Peyer's patch (tissue), 4 donors: ENCODE data around the gene HLCS. TPM values are rescaled to one million over a fixed set of nuclear protein-coding genes. Genes with fewer than 3 reads are reported as not detected.
"Not testable (repeated sequence)": the region's sequence is repeated elsewhere in the genome, so short reads cannot be mapped to it uniquely, and the experiment has no call there.

Experiments used
- DNase-seq, 3 donors: peaks; one replicate each; pipeline ENCODE4 v3.0.0-alpha.2; 2017 to 2019
- H3K27ac ChIP-seq, 4 donors: fragments of 200-600 bp; sonication (generic); one replicate each; pipeline ENCODE4 v1.5.1; 2016 to 2019
- H3K27me3 ChIP-seq, 2 donors: fragments of 200-600 bp; sonication (generic); one replicate each; pipeline ENCODE4 v1.5.1; 2019
- H3K36me3 ChIP-seq, 3 donors: fragments of 200-600 bp; sonication (generic); one replicate each; pipeline ENCODE4 v1.5.1; 2016 to 2019
- H3K4me1 ChIP-seq, 4 donors: fragments of 200-600 bp; sonication (generic); one replicate each; pipeline ENCODE4 v1.5.1; 2016 to 2019
- H3K4me3 ChIP-seq, 4 donors: fragments of 200-600 bp; sonication (generic); 1 replicate in 3 of 4; 2 replicates in 1 of 4; pipeline ENCODE4 v1.5.1; 2016 to 2019; ENCODE audit warnings: mild to moderate bottlenecking in 1 of 4
- H3K9me3 ChIP-seq, 4 donors: fragments of 200-600 bp; sonication (generic); one replicate each; pipeline ENCODE4 v1.5.1; 2016 to 2019; ENCODE audit warnings: mild to moderate bottlenecking in 1 of 4
- POLR2A ChIP-seq, 2 donors: fragments of 450-650 bp; IDR thresholded peaks; one replicate each; pipeline ENCODE4 v1.5.1; 2017; ENCODE audit warnings: antibody characterized with exemption in 2 of 2, mild to moderate bottlenecking in 2 of 2, moderate library complexity in 2 of 2
- total RNA-seq, 4 donors: library from RNA; depleted of rRNA; stranded (reverse); fragments of >200 nt; gene quantifications; one replicate each; pipeline ENCODE4 v1.1.0, GENCODE V29; 2016
- TF ChIP-seq, protein P1 (sequence below), 6 experiments: fragments of 450-650 bp in 4 of 6; fragments of 200-600 bp in 2 of 6; sonication (generic) in 1 of 6; IDR thresholded peaks; one replicate each; pipeline ENCODE4 v1.5.1; 2017 to 2019; ENCODE audit warnings: antibody characterized with exemption in 6 of 6, mild to moderate bottlenecking in 3 of 6, moderate library complexity in 1 of 6

The HLCS gene
- total RNA-seq, 4 donors from 2014 or later, result 14.9 to 27.9 (median 24.3) TPM

DNA sequence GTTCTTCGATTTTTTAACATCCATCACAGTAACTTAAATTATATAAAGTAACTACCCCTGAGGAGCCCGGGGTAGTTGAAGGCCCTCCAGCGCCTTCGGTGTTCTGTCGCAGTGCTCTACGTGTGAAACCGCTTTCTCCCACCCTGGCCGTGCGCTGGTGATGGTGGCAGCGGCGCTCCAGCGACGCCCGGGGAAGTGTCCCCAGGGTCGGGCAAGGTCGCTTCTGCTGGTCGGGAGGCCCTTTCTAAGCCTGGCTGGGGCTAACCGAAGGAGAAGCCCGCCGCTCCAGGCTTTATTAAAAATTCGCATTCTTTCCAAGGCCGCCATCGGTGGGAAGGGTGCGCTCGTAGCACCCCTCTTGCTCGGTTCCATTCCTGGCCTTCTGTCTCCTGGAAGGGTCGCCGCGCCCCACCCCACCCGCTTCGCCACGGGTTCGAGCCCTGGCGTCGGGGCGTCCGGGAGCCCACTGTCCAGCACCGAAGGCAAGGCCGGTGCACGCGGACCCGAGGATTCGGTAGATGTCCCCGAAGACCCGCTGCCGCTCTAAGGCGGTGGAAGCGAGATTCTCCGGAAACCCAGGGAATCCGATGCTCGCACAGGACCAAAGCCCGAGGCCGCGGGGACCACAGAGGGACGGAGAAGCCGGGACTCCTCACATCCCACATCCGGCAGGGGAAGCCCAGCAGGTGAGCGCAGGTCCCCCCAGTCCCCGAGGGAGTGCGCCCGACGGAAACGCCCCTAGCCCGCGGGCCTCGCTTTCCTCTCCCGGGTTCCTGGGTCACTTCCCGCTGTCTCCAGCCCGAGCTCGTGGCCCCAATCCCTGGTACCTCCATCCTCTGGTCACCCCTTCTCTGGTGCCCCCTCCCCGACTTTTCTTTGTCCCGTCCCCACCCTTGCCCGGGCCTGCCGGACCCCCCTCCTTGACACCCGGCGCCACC lies 39.3 kb upstream of the HLCS start:
- Histone ChIP-seq H3K4me3 (peak overlapping the region; percentile 25 to 61 (median 47)), H3K27ac (no peak overlapping the region), H3K36me3 (no peaks in the 10 kb centered on the region), H3K4me1 (peaks cover 0 to 14% (median 9%) of the 10 kb centered on the region in 4 donors), H3K27me3 (peaks cover 0 to 13% of the 10 kb centered on the region in 2 donors), H3K9me3 (no peaks in the 10 kb centered on the region)
- no peak for TF ChIP-seq POLR2A (IDR thresholded peaks at IDR 0.05)
- TF ChIP-seq, protein P1, sequence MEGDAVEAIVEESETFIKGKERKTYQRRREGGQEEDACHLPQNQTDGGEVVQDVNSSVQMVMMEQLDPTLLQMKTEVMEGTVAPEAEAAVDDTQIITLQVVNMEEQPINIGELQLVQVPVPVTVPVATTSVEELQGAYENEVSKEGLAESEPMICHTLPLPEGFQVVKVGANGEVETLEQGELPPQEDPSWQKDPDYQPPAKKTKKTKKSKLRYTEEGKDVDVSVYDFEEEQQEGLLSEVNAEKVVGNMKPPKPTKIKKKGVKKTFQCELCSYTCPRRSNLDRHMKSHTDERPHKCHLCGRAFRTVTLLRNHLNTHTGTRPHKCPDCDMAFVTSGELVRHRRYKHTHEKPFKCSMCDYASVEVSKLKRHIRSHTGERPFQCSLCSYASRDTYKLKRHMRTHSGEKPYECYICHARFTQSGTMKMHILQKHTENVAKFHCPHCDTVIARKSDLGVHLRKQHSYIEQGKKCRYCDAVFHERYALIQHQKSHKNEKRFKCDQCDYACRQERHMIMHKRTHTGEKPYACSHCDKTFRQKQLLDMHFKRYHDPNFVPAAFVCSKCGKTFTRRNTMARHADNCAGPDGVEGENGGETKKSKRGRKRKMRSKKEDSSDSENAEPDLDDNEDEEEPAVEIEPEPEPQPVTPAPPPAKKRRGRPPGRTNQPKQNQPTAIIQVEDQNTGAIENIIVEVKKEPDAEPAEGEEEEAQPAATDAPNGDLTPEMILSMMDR (IDR thresholded peaks at IDR 0.05), result no peak
- DNase-seq, result peak in 1 of 3 donors; percentile 53

DNA sequence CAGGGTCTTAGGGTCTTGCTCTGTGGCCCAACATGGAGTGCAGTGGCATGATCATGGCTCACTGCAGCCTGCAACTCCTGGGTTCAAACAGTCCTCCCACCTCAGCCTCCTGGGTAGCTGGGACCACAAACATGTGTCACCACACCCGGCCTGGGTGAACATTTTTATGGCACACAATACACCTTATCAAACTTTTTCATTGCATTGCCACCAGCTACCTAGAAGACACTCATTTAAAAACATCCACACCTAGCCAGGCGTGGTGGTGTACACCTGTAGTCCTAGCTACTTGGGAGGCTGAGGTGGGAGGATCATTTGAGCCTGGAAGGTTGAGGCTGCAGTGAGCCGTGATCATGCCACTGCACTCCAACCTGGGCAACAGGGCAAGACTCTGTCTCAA lies 37.4 kb upstream of the HLCS start:
- H3K4me3 ChIP-seq, DNase-seq: not testable (repeated sequence)

DNA sequence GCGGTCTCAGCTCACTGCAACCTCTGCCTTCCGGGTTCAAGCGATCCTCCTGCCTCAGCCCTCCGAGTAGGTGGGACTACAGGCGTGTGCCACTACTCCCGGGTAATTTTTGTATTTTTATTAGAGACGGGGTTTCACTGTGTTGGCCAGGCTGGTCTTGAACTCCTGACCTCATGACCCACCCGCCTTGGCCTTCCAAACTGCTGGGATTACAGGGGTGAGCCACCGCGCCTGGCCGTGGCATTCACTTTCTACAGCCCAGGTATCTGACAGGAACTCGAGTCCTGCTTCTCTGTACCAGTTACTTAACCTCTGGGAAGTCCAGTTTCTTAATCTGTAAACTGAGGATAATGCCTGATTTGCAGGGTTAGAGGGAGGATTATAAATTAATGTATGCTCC lies 36.4 kb upstream of the HLCS start:
- not testable (repeated sequence) for DNase-seq, H3K36me3 ChIP-seq, H3K27ac ChIP-seq, H3K4me3 ChIP-seq, H3K9me3 ChIP-seq
- peaks cover 0 to 13% of the 10 kb centered on the region in 2 donors for H3K27me3 ChIP-seq
- H3K4me1 ChIP-seq, result peaks cover 0 to 14% (median 4%) of the 10 kb centered on the region in 4 donors

More for the DNA sequence above, 37.4 kb upstream of the HLCS start:
- H3K9me3 ChIP-seq, H3K36me3 ChIP-seq, H3K27ac ChIP-seq: not testable (repeated sequence)
- H3K4me1 ChIP-seq, result peaks cover 0 to 14% (median 4%) of the 10 kb centered on the region in 4 donors
- peaks cover 0 to 13% of the 10 kb centered on the region in 2 donors for H3K27me3 ChIP-seq

DNA sequence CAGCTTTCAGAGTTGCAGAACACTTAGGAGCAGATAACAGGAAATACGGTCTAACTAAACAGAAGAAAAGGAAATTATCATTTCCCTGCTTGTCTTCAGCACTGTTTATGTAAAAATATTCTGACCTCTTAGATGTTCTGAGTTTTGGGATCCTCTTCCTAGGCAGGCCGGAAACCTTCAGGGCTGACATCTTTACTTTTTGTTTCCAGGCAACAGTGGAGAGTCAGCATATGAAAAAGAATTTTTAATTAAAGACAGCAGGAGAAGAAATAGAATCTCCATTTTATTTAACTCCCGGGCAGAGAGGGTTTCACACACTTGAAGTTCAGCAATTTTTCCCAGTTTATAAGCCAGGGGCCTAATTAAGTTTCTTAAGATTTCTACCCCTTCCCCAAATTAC lies 35.0 kb upstream of the HLCS start:
- DNase-seq, result no peak
- H3K27ac ChIP-seq, result no peak overlapping the region
- H3K9me3 ChIP-seq, result no peaks in the 10 kb centered on the region
- TF ChIP-seq, protein P1 (IDR thresholded peaks at IDR 0.05), result no peak
- no peak for TF ChIP-seq POLR2A (IDR thresholded peaks at IDR 0.05)
- peaks cover 0 to 6% (median under 1%) of the 10 kb centered on the region in 4 donors for H3K4me1 ChIP-seq
- peaks cover 0 to 6% of the 10 kb centered on the region in 2 donors for H3K27me3 ChIP-seq
- H3K36me3 ChIP-seq, result no peaks in the 10 kb centered on the region
- no peak overlapping the region for H3K4me3 ChIP-seq

DNA sequence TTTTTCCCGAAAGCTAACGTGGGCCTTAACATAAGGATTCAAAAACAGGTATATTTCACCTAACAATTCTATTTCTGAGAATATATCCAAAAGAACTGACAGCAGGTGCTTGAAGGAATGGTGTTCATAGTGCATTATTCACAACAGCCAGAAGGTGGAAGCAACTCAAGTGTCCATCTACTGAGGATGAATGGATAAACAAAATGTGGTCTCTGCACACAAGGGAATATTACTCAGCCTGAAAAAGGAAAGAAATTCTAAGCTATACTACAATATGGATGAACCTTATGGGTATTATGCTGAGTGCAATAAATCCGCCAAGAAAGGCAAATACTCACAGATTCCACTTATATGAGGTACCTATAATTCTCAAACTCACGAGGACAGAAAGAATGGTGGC lies 33.9 kb upstream of the HLCS start:
- Histone ChIP-seq H3K9me3 (no peaks in the 10 kb centered on the region), H3K4me3 (no peak overlapping the region), H3K4me1 (no peaks in the 10 kb centered on the region), H3K27me3 (no peaks in the 10 kb centered on the region), H3K27ac (no peak overlapping the region), H3K36me3 (no peaks in the 10 kb centered on the region)
- no peak for DNase-seq
- TF ChIP-seq, protein P1 (IDR thresholded peaks at IDR 0.05), result peak in 1 of 6 experiments; percentile 8
- no peak for TF ChIP-seq POLR2A (IDR thresholded peaks at IDR 0.05)

DNA sequence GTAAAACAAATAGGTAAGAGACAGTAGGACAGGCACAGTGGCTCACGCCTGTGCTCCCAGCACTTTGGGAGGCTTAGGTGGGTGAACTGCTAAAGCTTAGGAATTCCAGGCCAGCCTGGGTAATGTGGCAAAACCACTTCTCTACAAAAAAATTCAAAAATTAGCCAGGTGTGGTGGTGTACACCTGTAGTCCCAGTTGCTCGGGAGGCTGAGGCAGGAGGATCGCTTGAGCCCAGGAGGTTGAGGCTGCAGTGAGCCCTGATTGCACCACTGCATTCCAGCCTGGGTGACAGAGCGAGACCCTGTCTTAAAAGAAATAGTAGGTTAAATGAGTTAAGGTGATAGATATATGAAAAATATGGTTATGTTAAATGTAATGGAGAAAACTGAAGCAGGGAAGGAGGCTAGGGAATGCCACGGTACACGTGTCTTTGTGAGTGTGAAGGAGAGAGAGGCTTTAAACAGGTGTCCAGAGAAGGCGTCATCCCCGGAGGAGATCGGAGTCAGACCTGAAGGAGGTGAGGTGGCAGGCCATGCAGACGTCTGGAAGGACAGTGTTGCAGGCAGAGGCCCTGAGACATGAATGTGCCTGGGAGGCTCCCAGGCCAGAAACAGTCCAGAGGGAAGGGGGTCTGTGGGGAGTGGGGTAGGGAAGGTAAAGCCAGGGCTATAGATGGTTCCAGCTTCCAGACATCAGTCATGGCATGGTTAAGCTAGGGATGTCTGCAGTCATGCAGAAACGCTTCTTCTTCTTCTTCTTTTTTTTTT lies 32.8 kb upstream of the HLCS start:
- Histone ChIP-seq H3K9me3 (no peaks in the 10 kb centered on the region), H3K27ac (no peak overlapping the region), H3K4me3 (no peak overlapping the region), H3K36me3 (no peaks in the 10 kb centered on the region), H3K4me1 (no peaks in the 10 kb centered on the region), H3K27me3 (no peaks in the 10 kb centered on the region)
- DNase-seq, result no peak
- TF ChIP-seq, protein P1 (IDR thresholded peaks at IDR 0.05), result no peak
- TF ChIP-seq POLR2A (IDR thresholded peaks at IDR 0.05), result no peak

DNA sequence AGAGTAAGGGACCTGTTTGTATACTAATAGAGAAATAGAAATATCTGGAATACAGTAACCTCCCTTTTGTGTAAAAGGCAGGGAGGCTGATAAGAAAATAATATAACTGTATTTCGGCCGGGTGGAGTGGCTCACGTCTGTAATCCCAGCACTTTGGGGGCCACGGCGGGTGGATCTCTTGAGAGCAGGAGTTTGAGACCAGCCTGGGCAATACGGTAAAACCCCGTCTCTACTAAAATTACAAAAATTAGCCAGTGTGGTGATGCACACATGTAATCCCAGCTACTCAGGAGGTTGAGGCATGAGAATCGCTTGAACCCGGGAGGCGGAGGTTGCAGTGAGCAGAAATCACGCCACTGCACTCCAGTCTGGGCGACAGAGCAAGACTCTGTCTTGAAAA lies 28.8 kb upstream of the HLCS start:
- not testable (repeated sequence) for DNase-seq, H3K27ac ChIP-seq, H3K4me3 ChIP-seq, H3K9me3 ChIP-seq, H3K4me1 ChIP-seq, H3K36me3 ChIP-seq, H3K27me3 ChIP-seq
